HepG2 (cell line): ENCODE data around the gene AAMP.

Experiments
- CTCF ChIP-seq: sonication (generic); formaldehyde crosslinking; IDR thresholded peaks from 2 replicates; pipeline ENCODE4 v1.5.0; 2020; ENCODE audit warnings: mild to moderate bottlenecking, missing genetic modification reagents, moderate library complexity
- GABPA ChIP-seq, 2 experiments: IDR thresholded peaks; 2 replicates each; pipeline ENCODE4 v1.6.1; 2011 to 2016; ENCODE audit warnings: low read depth in 2 of 2, low read length in 1 of 2, missing biosample characterization in 1 of 2, missing genetic modification characterization in 1 of 2
- POLR2A ChIP-seq, 2 experiments: IDR thresholded peaks; 2 replicates each; pipeline ENCODE4 v1.6.1; 2011; ENCODE audit warnings: low read depth in 2 of 2, low read length in 2 of 2, mild to moderate bottlenecking in 1 of 2, moderate library complexity in 1 of 2; ENCODE audit not compliant: insufficient read depth in 1 of 2
- RELA ChIP-seq: sonication (generic); formaldehyde crosslinking; IDR thresholded peaks from 2 replicates; pipeline ENCODE4 v1.4.0; 2020; ENCODE audit warnings: missing genetic modification reagents
- ZMYM3 ChIP-seq: sonication (generic); formaldehyde crosslinking; IDR thresholded peaks from 2 replicates; pipeline ENCODE4 v1.5.1; 2020; ENCODE audit warnings: mild to moderate bottlenecking, missing genetic modification reagents
- ZNF121 ChIP-seq: sonication (generic); formaldehyde crosslinking; IDR thresholded peaks from 2 replicates; pipeline ENCODE4 v1.5.0; 2020; ENCODE audit warnings: mild to moderate bottlenecking, missing genetic modification reagents
- ZNF24 ChIP-seq: fragments of 450-650 bp; IDR thresholded peaks from 2 replicates; pipeline ENCODE4 v1.6.1; 2017; ENCODE audit warnings: antibody characterized with exemption, mild to moderate bottlenecking
- ZNF350 ChIP-seq: sonication (generic); formaldehyde crosslinking; IDR thresholded peaks from 2 replicates; pipeline ENCODE4 v1.4.0; 2020; ENCODE audit warnings: mild to moderate bottlenecking, low read depth, missing genetic modification reagents, borderline replicate concordance
- ZNF780A ChIP-seq: sonication (generic); formaldehyde crosslinking; IDR thresholded peaks from 2 replicates; pipeline ENCODE4 v1.8.0; 2022; ENCODE audit warnings: mild to moderate bottlenecking, missing genetic modification reagents, moderate library complexity

GRCh38 chr2:218295029-218295428 lies 25.1 kb upstream of the AAMP start:
- no peak for TF ChIP-seq CTCF (CRISPR knock-in tag)
- no peak for TF ChIP-seq ZMYM3 (CRISPR knock-in tag)
- TF ChIP-seq GABPA (IDR thresholded peaks at IDR 0.05; ENCODE audit: low read depth, low read length), result no peak
- no peak for TF ChIP-seq GABPA (CRISPR knock-in tag; IDR thresholded peaks at IDR 0.05; ENCODE audit: low read depth)
- no peak for TF ChIP-seq RELA
- TF ChIP-seq ZNF24, result no peak
- no peak for TF ChIP-seq ZNF350
- no peak for TF ChIP-seq ZNF121
- TF ChIP-seq ZNF780A, result no peak
- TF ChIP-seq POLR2A (IDR thresholded peaks at IDR 0.05; ENCODE audit: insufficient read depth in 1 of 2, low read depth in 2 of 2, low read length in 2 of 2), result no peak
